RWPE2 (cell line): ENCODE results near the gene NACAD.

Experiments
- ATAC-seq: fragments of 200-7000 bp; cut with Tn5 transposase; 3 replicates; pipeline ENCODE4 v1.9.1; 2021; ENCODE audit warnings: low read depth
- DNase-seq: peaks from one replicate; pipeline ENCODE4 v3.0.0-alpha.2; 2020; ENCODE audit warnings: low spot score
- H3K27ac ChIP-seq: fragments of 450-650 bp; 2 replicates; pipeline ENCODE4 v1.5.1; 2017; ENCODE audit warnings: mild to moderate bottlenecking; ENCODE audit not compliant: poor library complexity, severe bottlenecking
- H3K27me3 ChIP-seq: fragments of 250-450 bp; sonication (Bioruptor Pico); 2 replicates; pipeline ENCODE4 v1.5.1; 2021; ENCODE audit warnings: mild to moderate bottlenecking, moderate library complexity; ENCODE audit not compliant: insufficient read depth, poor library complexity, severe bottlenecking
- H3K36me3 ChIP-seq: fragments of 250-450 bp; sonication (Bioruptor Pico); 2 replicates; pipeline ENCODE4 v1.5.1; 2020; ENCODE audit warnings: low read depth, mild to moderate bottlenecking, moderate library complexity
- H3K4me1 ChIP-seq: fragments of 250-450 bp; sonication (Bioruptor Pico); 2 replicates; pipeline ENCODE4 v1.5.1; 2021; ENCODE audit warnings: mild to moderate bottlenecking, moderate library complexity; ENCODE audit not compliant: insufficient read depth, poor library complexity, severe bottlenecking
- H3K4me3 ChIP-seq: fragments of 250-450 bp; sonication (Bioruptor Pico); 2 replicates; pipeline ENCODE4 v1.5.1; 2021; ENCODE audit warnings: mild to moderate bottlenecking, moderate library complexity; ENCODE audit not compliant: severe bottlenecking
- H3K9me3 ChIP-seq: fragments of 250-450 bp; sonication (Bioruptor Pico); 2 replicates; pipeline ENCODE4 v1.5.1; 2021; ENCODE audit warnings: mild to moderate bottlenecking, moderate library complexity; ENCODE audit not compliant: severe bottlenecking
- CTCF ChIP-seq: fragments of 450-650 bp; IDR thresholded peaks from one replicate; pipeline ENCODE4 v1.5.1; 2017; ENCODE audit warnings: mild to moderate bottlenecking, moderate library complexity; ENCODE audit not compliant: poor library complexity, severe bottlenecking

The NACAD gene

GRCh38 chr7:45099891-45100760 is 11.4 kb upstream of the NACAD start:
- Histone ChIP-seq H3K4me1 (no peaks in the 10 kb centered on the region), H3K4me3 (no peak overlapping the region), H3K27ac (no peak overlapping the region), H3K36me3 (peaks cover 68% of the 10 kb centered on the region), H3K27me3 (no peaks in the 10 kb centered on the region), H3K9me3 (no peaks in the 10 kb centered on the region)
- DNase-seq = no peak
- ATAC-seq = peak; percentile 29; the same call in 2 of the 3 replicates
- no peak for TF ChIP-seq CTCF

GRCh38 chr7:45098983-45099839 is 10.4 kb upstream of the NACAD start:
- no peak overlapping the region for H3K27ac ChIP-seq
- no peaks in the 10 kb centered on the region for H3K9me3 ChIP-seq
- no peak overlapping the region for H3K4me3 ChIP-seq
- peaks cover 59% of the 10 kb centered on the region for H3K36me3 ChIP-seq
- no peak for TF ChIP-seq CTCF
- ATAC-seq = peak; percentile 60
- no peaks in the 10 kb centered on the region for H3K4me1 ChIP-seq
- no peak for DNase-seq
- H3K27me3 ChIP-seq = no peaks in the 10 kb centered on the region

- H3K4me3 ChIP-seq = no peak overlapping the region
- H3K9me3 ChIP-seq = no peaks in the 10 kb centered on the region
- H3K27ac ChIP-seq = peak overlapping the region; percentile 17
- no peak for TF ChIP-seq CTCF
- H3K4me1 ChIP-seq = peaks cover 5% of the 10 kb centered on the region
- H3K27me3 ChIP-seq = no peaks in the 10 kb centered on the region
- H3K36me3 ChIP-seq = no peaks in the 10 kb centered on the region
- no peak for ATAC-seq
- DNase-seq = no peak
Measured at GRCh38 chr7:45092931-45093235, 4.1 kb upstream of the NACAD start.

GRCh38 chr7:45092100-45092930 is 3.5 kb upstream of the NACAD start:
- ATAC-seq (peak; percentile 65), DNase-seq (no peak)
- Histone ChIP-seq H3K9me3 (no peaks in the 10 kb centered on the region), H3K36me3 (no peaks in the 10 kb centered on the region), H3K4me1 (peaks cover 5% of the 10 kb centered on the region), H3K27ac (peak overlapping the region; percentile 17), H3K4me3 (no peak overlapping the region), H3K27me3 (no peaks in the 10 kb centered on the region)
- no peak for TF ChIP-seq CTCF
